DMS53 treated with DMSO at 0.1 percent for 48 hours (cell line): ENCODE results near the gene KCNK13.
A peak's percentile ranks its signal among the peaks of the same experiment; 100 is the strongest.
"Not testable (repeated sequence)": the region's sequence is repeated elsewhere in the genome, so short reads cannot be mapped to it uniquely, and the experiment has no call there.

Experiments used
- DNase-seq: peaks from one replicate; lab custom pipeline; 2025; ENCODE audit not compliant: unreplicated experiment; lab: John Stamatoyannopoulos, UW

Gene KCNK13

GRCh38 chr14:90191154-90191553, 129.4 kb downstream of the KCNK13 start:
- DNase-seq: no peak

DNA sequence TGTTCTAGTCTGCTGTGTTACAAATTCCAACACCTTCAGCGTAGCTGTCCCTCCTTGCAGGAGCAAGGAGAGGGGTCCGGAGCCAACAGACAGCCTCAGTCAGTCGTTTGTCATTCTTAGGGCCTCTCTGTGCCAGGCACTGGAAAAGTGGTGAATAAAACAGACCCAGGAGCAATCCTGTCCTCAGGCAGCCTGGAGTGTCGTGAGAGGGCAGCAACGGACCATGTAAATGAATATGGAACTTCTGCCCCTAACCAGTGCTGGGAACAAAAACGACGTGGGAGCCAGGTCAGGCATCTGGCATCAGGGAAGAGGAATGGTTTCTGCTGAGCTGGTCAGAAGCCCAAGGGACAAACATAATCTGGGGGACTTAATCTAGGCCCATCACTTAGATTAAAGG, 129.8 kb downstream of the KCNK13 start:
- no peak for DNase-seq

GRCh38 chr14:90193925-90194324, 132.1 kb downstream of the KCNK13 start:
- no peak for DNase-seq

- no peak for DNase-seq
Measured at GRCh38 chr14:90194706-90195105, 132.9 kb downstream of the KCNK13 start.

- peak; percentile 13 for DNase-seq
Measured at GRCh38 chr14:90198541-90199060, 136.8 kb downstream of the KCNK13 start.

DNA sequence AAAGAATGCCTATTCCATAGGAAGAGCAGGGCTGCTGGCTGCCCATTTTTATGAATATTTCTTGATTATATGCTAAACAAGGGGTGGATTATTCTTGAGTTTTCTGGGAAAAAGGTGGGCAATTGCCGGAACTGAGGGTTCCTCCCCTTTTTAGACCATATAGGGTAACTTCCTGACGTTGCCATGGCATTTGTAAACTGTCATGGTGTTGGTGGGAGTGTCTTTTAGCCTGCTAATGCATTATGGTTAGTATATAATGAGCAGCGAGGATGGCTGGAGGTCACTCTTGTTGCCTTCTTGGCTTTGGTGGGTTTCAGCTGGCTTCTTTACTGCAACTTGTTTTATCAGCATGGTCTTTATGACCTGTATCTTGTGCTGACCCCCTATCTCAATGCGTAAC, 138.8 kb downstream of the KCNK13 start:
- not testable (repeated sequence) for DNase-seq

DNA sequence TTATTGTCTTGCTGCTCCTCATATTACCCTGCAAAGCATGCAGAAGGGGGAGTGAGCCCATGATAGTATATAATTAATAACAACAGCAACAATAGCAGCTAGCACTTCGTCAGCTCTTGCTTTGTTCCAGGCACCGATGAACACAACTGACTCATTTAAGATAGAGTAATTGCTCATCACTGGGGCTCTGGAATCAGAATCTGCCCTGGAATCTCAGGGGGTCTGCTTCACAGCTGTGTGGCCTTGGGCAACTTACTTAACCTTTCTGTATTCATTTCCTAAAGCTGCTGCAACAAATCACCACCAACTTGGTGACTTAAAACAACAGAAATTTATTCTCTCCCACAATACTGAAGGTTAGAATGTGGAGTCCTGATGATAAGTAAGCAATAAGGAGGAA, 139.6 kb downstream of the KCNK13 start:
- DNase-seq: no peak

DNA sequence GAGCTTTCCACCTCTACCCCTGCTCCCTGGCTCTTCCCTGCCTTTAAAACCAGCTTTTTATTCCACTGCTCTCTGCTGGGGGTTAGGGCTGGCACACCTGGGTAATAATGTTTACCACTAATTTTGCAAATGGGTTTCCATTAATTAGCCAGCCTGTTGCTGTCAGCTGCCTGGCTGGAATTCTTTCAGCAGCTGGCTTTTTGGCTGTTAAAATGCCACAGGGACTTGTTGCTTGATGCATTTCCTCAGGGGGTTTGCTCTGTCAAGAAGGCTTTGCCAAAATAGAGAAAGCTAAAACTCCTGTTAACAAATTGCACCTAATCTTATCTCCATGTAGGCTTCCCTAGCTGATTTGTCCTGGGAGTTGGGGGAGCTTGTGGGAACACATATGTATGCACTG, 142.7 kb downstream of the KCNK13 start:
- no peak for DNase-seq

- no peak for DNase-seq
Measured at GRCh38 chr14:90213099-90213748, 151.4 kb downstream of the KCNK13 start.

DNA sequence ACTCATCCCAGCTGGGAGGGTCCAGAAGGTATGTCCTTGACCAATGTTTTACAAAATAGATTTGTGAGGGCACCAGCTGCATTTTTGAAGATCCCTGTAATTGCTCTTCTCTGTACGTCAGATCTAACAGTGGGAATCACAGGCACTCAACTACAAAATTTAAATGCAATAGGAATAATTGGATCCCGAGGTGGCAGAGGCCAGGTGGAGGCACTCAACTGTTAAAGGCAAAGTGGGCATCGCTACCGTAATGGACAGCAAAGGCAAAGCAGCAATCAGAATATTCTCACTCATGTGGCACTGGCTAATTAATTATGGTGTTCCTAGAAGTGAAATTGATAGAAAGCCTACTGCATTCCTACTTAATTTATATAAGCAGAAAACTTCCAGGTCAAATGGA, 166.7 kb downstream of the KCNK13 start:
- DNase-seq: no peak

- not testable (repeated sequence) for DNase-seq
Measured at GRCh38 chr14:90229942-90230341, 168.1 kb downstream of the KCNK13 start.
